ENCODE data around the gene PLCB1.

- TF ChIP-seq, protein P1, sequence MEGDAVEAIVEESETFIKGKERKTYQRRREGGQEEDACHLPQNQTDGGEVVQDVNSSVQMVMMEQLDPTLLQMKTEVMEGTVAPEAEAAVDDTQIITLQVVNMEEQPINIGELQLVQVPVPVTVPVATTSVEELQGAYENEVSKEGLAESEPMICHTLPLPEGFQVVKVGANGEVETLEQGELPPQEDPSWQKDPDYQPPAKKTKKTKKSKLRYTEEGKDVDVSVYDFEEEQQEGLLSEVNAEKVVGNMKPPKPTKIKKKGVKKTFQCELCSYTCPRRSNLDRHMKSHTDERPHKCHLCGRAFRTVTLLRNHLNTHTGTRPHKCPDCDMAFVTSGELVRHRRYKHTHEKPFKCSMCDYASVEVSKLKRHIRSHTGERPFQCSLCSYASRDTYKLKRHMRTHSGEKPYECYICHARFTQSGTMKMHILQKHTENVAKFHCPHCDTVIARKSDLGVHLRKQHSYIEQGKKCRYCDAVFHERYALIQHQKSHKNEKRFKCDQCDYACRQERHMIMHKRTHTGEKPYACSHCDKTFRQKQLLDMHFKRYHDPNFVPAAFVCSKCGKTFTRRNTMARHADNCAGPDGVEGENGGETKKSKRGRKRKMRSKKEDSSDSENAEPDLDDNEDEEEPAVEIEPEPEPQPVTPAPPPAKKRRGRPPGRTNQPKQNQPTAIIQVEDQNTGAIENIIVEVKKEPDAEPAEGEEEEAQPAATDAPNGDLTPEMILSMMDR (IDR thresholded peaks at IDR 0.05; ENCODE audit: low read depth, low read length, poor library complexity, severe bottlenecking) = no peak
- TF ChIP-seq EZH2phosphoT487 (IDR thresholded peaks at IDR 0.05; ENCODE audit: borderline replicate concordance, low read length) = no peak
These were observed 348.5 kb downstream of the PLCB1 start for GRCh38 chr20:8480597-8480996.
